ENCODE results near the gene ITPKB.
"Not testable (repeated sequence)": the region's sequence is repeated elsewhere in the genome, so short reads cannot be mapped to it uniquely, and the experiment has no call there.

ITPKB gene

GRCh38 chr1:226617109-226617508 lies 122.0 kb downstream of the ITPKB start:
- no peak for DNase-seq

- DNase-seq: no peak
Observed at GRCh38 chr1:226616636-226617035, 122.4 kb downstream of the ITPKB start.

- DNase-seq: no peak
Observed at GRCh38 chr1:226615876-226616275, 123.2 kb downstream of the ITPKB start.

- not testable (repeated sequence) for DNase-seq
Observed at GRCh38 chr1:226611980-226612379, 127.1 kb downstream of the ITPKB start.

- no peak for DNase-seq
Observed at GRCh38 chr1:226611301-226611700, 127.8 kb downstream of the ITPKB start.

GRCh38 chr1:226610671-226611070 lies 128.4 kb downstream of the ITPKB start:
- DNase-seq: no peak

- DNase-seq: no peak
Observed at GRCh38 chr1:226609836-226610455, 129.1 kb downstream of the ITPKB start.

GRCh38 chr1:226608699-226609505 lies 130.2 kb downstream of the ITPKB start:
- DNase-seq: peak; percentile 43 to 63

- DNase-seq: no peak
Observed at GRCh38 chr1:226607821-226608220, 131.3 kb downstream of the ITPKB start.

GRCh38 chr1:226607268-226607660 lies 131.8 kb downstream of the ITPKB start:
- DNase-seq: no peak

- DNase-seq: no peak
Observed at GRCh38 chr1:226606311-226607267, 132.5 kb downstream of the ITPKB start.

GRCh38 chr1:226605318-226605950 lies 133.6 kb downstream of the ITPKB start:
- DNase-seq: no peak

- no peak for DNase-seq
Observed at GRCh38 chr1:226604560-226605317, 134.3 kb downstream of the ITPKB start.

- no peak for DNase-seq
Observed at GRCh38 chr1:226603858-226604559, 135.1 kb downstream of the ITPKB start.

- DNase-seq: no peak
Observed at GRCh38 chr1:226603022-226603857, 135.8 kb downstream of the ITPKB start.

- DNase-seq: no peak
Observed at GRCh38 chr1:226602186-226603021, 136.7 kb downstream of the ITPKB start.

- DNase-seq: no peak
Observed at GRCh38 chr1:226601456-226601855, 137.6 kb downstream of the ITPKB start.

GRCh38 chr1:226600254-226600653 lies 138.8 kb downstream of the ITPKB start:
- DNase-seq: no peak

- DNase-seq: no peak
Observed at GRCh38 chr1:226599636-226600238, 139.3 kb downstream of the ITPKB start.

Data from stimulated activated CD4-positive, alpha-beta T cell treated with anti-CD3 and anti-CD28 coated beads, Interleukin-4, amount 100 ng/mL, for 4 hours (primary cell).